Caco-2 (cell line): Measurements from ENCODE around the gene ARHGAP42. TPM values are rescaled to one million over a fixed set of nuclear protein-coding genes. Genes with fewer than 3 reads are reported as not detected.

Source experiments
- BruUV-seq: library from RNA; stranded (reverse); fragments of 400-500 nt; replicated peaks from 2 replicates; lab custom pipeline; 2021; lab: Mats Ljungman, UMichigan
- CTCF ChIA-PET: fragments of 300-600 bp; sonication (Branson Sonifier 250); formaldehyde crosslinking; loops from one replicate; lab custom pipeline; 2022; ENCODE audit warnings: antibody characterized with exemption; lab: Charles Lee
- POLR2A ChIA-PET: fragments of 300-600 bp; sonication (Branson Sonifier 250); formaldehyde crosslinking; loops from one replicate; lab custom pipeline; 2022; ENCODE audit warnings: antibody characterized with exemption; lab: Charles Lee
- DNase-seq, 2 experiments: peaks; one replicate each; pipeline versions ENCODE4 v3.0.0 to v3.0.0-alpha.2; 2020 to 2022
- H3K27me3 ChIP-seq: replicated peaks from 2 replicates; pipeline ENCODE4 v1.6.0; 2011; ENCODE audit warnings: low read length; ENCODE audit not compliant: control insufficient read depth, insufficient read depth
- H3K36me3 ChIP-seq: 2 replicates; pipeline ENCODE4 v1.5.1; 2011; ENCODE audit warnings: low read length; ENCODE audit not compliant: control insufficient read depth, insufficient read depth
- H3K4me1 ChIP-seq: fragments of 250-450 bp; sonication (Bioruptor Pico); 2 replicates; pipeline ENCODE4 v1.5.1; 2020; ENCODE audit warnings: mild to moderate bottlenecking
- H3K4me3 ChIP-seq: 2 replicates; pipeline ENCODE4 v1.5.1; 2011; ENCODE audit warnings: low read depth, mild to moderate bottlenecking, control low read depth, low read length
- H3K9me3 ChIP-seq: fragments of 250-450 bp; sonication (Bioruptor Pico); 2 replicates; pipeline ENCODE4 v1.5.1; 2020; ENCODE audit warnings: mild to moderate bottlenecking, moderate library complexity
- H3K27ac Mint-ChIP-seq: one replicate; pipeline ENCODE4 v1.8.0; 2022; ENCODE audit warnings: mixed read lengths; ENCODE audit not compliant: unreplicated experiment
- H3K27me3 Mint-ChIP-seq: one replicate; pipeline ENCODE4 v1.8.0; 2022; ENCODE audit warnings: mixed read lengths; ENCODE audit not compliant: insufficient read depth, unreplicated experiment
- H3K36me3 Mint-ChIP-seq: one replicate; pipeline ENCODE4 v1.8.0; 2022; ENCODE audit warnings: mild to moderate bottlenecking, mixed read lengths; ENCODE audit not compliant: insufficient read depth, unreplicated experiment
- H3K4me1 Mint-ChIP-seq: one replicate; pipeline ENCODE4 v1.8.0; 2022; ENCODE audit warnings: low read depth, mixed read lengths; ENCODE audit not compliant: unreplicated experiment
- H3K4me3 Mint-ChIP-seq: one replicate; pipeline ENCODE4 v1.8.0; 2022; ENCODE audit warnings: mild to moderate bottlenecking, moderate library complexity, mixed read lengths; ENCODE audit not compliant: unreplicated experiment
- H3K9me3 Mint-ChIP-seq: one replicate; pipeline ENCODE4 v1.8.0; 2022; ENCODE audit warnings: mixed read lengths; ENCODE audit not compliant: unreplicated experiment
- intact Hi-C: fragments of 100-400 bp; cut with micrococcal nuclease; formaldehyde crosslinking; loops from one replicate; pipeline ENCODE4 v1.10.0; 2022; ENCODE audit not compliant: unreplicated experiment
- total RNA-seq: library from RNA; stranded (reverse); gene quantifications from 2 replicates; pipeline ENCODE4 v1.2.3, GENCODE V29; 2022
- TF ChIP-seq, protein P1 (sequence below), 2 experiments: fragments of 200-600 bp in 1 of 2; IDR thresholded peaks; 1 replicate in 1 of 2; 2 replicates in 1 of 2; pipeline versions ENCODE4 v1.5.1 to v1.8.0; 2011 to 2022; ENCODE audit warnings: antibody characterized with exemption in 1 of 2, control low read depth in 1 of 2, inconsistent platforms in 1 of 2, low read depth in 1 of 2, low read length in 1 of 2, mild to moderate bottlenecking in 1 of 2, moderate library complexity in 1 of 2; ENCODE audit not compliant: insufficient read depth in 1 of 2, severe bottlenecking in 1 of 2, unreplicated experiment in 1 of 2

ARHGAP42 gene
- total RNA-seq, 1 experiment from 2014 or later: 8.4 TPM

DNA sequence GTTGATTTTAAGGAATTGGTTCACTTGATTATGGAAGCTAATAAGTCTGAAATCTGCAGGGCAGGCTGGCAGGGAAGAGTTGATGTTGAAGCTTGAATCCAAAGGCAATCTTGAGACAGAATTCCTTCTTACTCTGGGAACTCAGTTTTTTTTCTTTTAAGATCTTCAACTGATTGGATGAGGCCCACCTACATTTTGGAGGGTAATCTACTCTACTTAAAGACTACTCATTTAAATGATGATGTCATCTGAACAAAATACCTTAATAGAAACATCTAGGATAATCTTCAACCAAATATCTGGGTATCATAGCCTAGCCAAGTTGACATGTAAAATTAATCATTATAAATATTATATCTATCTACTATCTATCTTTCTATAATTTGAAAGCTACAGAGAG is 279.3 kb downstream of the ARHGAP42 start:
- no TSS peak for BruUV-seq
- Mint-ChIP-seq H3K4me3 (no peak overlapping the region), H3K9me3 (peaks cover 21% of the 10 kb centered on the region), H3K4me1 (peaks cover 6% of the 10 kb centered on the region), H3K36me3 (peaks cover 5% of the 10 kb centered on the region), H3K27ac (no peak overlapping the region), H3K27me3 (no peaks in the 10 kb centered on the region)
- Histone ChIP-seq H3K9me3 (no peaks in the 10 kb centered on the region), H3K36me3 (no peaks in the 10 kb centered on the region), H3K4me3 (no peak overlapping the region), H3K4me1 (no peaks in the 10 kb centered on the region), H3K27me3 (no peaks in the 10 kb centered on the region)
- CTCF ChIA-PET: no interaction called here
- intact Hi-C loops: no loop called here
- DNase-seq: no peak
- POLR2A ChIA-PET: no interaction called here
- TF ChIP-seq, protein P1, sequence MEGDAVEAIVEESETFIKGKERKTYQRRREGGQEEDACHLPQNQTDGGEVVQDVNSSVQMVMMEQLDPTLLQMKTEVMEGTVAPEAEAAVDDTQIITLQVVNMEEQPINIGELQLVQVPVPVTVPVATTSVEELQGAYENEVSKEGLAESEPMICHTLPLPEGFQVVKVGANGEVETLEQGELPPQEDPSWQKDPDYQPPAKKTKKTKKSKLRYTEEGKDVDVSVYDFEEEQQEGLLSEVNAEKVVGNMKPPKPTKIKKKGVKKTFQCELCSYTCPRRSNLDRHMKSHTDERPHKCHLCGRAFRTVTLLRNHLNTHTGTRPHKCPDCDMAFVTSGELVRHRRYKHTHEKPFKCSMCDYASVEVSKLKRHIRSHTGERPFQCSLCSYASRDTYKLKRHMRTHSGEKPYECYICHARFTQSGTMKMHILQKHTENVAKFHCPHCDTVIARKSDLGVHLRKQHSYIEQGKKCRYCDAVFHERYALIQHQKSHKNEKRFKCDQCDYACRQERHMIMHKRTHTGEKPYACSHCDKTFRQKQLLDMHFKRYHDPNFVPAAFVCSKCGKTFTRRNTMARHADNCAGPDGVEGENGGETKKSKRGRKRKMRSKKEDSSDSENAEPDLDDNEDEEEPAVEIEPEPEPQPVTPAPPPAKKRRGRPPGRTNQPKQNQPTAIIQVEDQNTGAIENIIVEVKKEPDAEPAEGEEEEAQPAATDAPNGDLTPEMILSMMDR (IDR thresholded peaks at IDR 0.05; ENCODE audit: insufficient read depth in 1 of 2, low read depth in 1 of 2, low read length in 1 of 2, severe bottlenecking in 1 of 2, unreplicated experiment in 1 of 2): no peak

DNA sequence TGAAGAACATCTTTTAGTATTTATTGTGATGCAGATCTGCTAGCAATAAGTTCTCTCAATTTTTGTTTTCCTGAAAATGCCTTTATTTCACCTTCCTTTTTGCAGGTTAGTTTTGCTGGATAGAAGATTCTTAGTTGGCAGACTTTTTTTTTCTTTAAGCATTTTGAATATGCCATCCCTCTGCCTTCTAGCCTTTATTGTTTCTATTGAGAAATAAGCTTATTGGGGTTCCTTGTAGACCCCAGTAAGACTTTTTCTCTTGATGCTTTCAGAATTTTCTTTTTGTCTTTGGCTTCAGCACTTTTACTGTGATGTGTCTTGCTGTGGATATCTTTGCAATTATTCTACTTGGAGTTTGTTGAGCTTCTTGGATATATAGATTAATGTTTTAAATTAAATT is 281.9 kb downstream of the ARHGAP42 start:
- no TSS peak for BruUV-seq
- no peak overlapping the region for H3K27ac Mint-ChIP-seq
- no peak overlapping the region for H3K4me3 Mint-ChIP-seq
- H3K36me3 Mint-ChIP-seq: no peaks in the 10 kb centered on the region
- peaks cover 21% of the 10 kb centered on the region for H3K9me3 Mint-ChIP-seq
- no peaks in the 10 kb centered on the region for H3K27me3 Mint-ChIP-seq
- peaks cover 6% of the 10 kb centered on the region for H3K4me1 Mint-ChIP-seq
- Histone ChIP-seq H3K36me3 (peaks cover 2% of the 10 kb centered on the region), H3K4me1 (no peaks in the 10 kb centered on the region), H3K27me3 (no peaks in the 10 kb centered on the region; the same call in 1 of the 2 replicates), H3K4me3 (no peak overlapping the region), H3K9me3 (no peaks in the 10 kb centered on the region)
- POLR2A ChIA-PET: no interaction called here
- intact Hi-C loops: no loop called here
- DNase-seq: no peak
- CTCF ChIA-PET: no interaction called here
- TF ChIP-seq, protein P1 (IDR thresholded peaks at IDR 0.05; ENCODE audit: insufficient read depth in 1 of 2, low read depth in 1 of 2, low read length in 1 of 2, severe bottlenecking in 1 of 2, unreplicated experiment in 1 of 2): no peak

DNA sequence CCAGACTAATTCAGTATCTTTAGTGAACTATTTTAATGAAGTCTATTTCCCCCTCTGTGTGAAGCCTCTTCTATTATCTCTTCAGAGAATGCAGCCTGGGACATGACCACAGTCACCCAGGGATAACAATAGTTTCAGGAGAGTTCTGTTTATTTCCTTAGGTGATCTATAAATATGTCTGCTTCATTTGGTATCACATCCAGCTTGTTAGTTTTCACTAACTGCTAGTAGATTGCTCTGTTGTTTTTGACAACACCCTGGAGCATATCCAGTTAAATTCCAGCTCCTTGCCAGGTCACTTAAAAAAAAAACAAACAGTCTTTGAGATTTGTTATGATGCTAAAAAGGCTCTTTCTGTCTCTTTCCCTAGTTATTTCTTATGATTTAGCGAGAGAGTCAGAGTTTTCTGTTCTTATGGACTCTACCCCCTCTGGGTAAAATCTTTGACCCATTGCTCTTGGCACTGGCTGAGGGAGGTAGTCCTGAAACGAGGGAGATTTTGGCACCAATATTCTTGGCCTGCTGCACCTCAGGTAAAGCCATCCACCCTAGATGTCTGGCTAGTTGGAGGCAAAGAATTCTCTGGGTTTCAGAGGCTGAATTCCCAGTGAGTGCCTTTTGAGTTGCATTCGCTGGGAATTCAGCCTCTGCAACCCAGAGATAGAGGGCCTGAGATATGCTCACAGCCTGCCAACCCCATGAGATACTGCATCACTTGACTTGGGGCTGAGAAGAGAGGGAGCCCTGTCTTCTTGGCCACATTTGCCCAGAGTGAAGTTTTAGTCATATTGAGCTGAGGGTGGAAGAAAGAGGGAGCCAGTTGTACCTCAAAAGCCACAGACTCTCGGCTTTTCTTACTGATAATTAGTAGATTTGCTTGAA is 283.4 kb downstream of the ARHGAP42 start:
- no peaks in the 10 kb centered on the region; the same call in 1 of the 2 replicates for H3K27me3 ChIP-seq
- H3K9me3 Mint-ChIP-seq: peaks cover 21% of the 10 kb centered on the region
- no peak for DNase-seq
- H3K4me1 Mint-ChIP-seq: peaks cover 6% of the 10 kb centered on the region
- no peak overlapping the region for H3K27ac Mint-ChIP-seq
- TF ChIP-seq, protein P1 (IDR thresholded peaks at IDR 0.05; ENCODE audit: insufficient read depth in 1 of 2, low read depth in 1 of 2, low read length in 1 of 2, severe bottlenecking in 1 of 2, unreplicated experiment in 1 of 2): no peak
- ChIA-PET CTCF (no interaction called here), POLR2A (no interaction called here)
- H3K4me3 Mint-ChIP-seq: no peak overlapping the region
- H3K36me3 Mint-ChIP-seq: no peaks in the 10 kb centered on the region
- intact Hi-C loops: no loop called here
- no peaks in the 10 kb centered on the region for H3K4me1 ChIP-seq
- H3K27me3 Mint-ChIP-seq: no peaks in the 10 kb centered on the region
- no TSS peak for BruUV-seq
- no peak overlapping the region for H3K4me3 ChIP-seq
- H3K9me3 ChIP-seq: no peaks in the 10 kb centered on the region
- peaks cover 2% of the 10 kb centered on the region for H3K36me3 ChIP-seq
